Measurements from ENCODE around the gene ABCB10.
A peak's percentile ranks its signal among the peaks of the same experiment; 100 is the strongest.
"Not testable (repeated sequence)": the region's sequence is repeated elsewhere in the genome, so short reads cannot be mapped to it uniquely, and the experiment has no call there.

Gene ABCB10

DNA sequence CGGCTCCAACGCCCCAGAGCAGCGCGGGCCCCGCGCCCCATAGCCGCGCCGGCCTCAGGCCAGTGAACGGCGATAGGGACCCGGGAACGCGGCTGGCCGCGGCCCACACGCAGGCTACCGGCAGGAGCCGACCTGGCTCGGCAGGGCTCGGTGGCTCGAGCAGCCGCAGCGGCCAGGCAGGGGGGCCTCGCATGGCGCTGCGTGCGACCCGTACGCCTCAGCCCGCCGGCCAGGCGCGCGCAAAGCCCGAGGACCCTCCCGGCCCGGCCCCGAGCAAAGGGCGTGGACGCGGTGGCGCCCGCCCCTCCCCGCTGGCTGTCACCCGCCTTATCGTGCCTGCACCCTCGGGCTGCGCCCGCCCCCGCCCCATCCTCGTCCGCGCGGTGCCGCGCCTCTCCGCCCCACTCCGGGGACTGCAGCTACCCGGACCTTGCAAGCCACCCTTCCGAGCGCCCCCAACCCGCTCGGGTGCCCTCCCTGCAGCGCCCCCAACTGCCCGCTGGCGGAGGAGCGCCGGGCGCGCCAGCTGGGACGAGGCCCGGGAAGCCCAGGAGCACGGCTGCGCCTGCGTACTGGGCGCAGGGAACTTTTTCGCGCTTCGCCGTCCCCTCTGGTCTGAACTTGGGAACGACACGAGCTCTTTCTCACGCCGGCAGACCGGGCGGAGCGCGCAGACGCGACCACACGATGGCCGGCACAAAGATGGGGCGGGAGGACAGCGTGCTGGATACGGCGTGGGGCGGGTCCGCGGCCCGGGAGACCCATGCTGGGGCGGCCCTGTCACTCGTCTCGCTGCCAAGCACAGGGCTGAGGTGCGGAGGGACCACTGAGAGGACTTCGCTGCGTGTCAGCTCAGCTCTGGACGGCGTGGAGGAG is at the start of gene ABCB10:
Gene ABCB10 (minus strand): TSS at position 248 of the 876 bp plus-strand sequence. CDS start 55 bp downstream, at position 193.
- DNase-seq: peak; percentile 96

DNA sequence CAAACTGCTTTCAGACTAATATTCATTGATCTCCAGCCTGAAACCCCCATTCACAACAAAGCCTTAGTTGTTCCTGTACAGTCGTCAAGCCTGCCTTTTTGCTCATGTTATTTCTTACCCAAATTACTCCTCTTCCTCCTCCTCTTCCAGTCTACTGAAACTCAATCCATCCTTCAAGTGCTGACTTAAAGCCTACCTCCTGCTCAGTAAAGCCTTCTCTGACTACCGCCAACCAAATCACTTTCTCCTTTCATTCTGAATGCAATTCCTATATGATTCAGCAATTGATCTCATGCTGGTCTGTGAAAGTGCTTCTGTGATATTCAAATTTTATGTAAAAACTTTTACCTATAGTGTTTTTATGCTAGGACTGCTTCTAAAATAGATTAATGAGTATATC is 48.9 kb upstream of the ABCB10 start:
- DNase-seq: no peak

DNA sequence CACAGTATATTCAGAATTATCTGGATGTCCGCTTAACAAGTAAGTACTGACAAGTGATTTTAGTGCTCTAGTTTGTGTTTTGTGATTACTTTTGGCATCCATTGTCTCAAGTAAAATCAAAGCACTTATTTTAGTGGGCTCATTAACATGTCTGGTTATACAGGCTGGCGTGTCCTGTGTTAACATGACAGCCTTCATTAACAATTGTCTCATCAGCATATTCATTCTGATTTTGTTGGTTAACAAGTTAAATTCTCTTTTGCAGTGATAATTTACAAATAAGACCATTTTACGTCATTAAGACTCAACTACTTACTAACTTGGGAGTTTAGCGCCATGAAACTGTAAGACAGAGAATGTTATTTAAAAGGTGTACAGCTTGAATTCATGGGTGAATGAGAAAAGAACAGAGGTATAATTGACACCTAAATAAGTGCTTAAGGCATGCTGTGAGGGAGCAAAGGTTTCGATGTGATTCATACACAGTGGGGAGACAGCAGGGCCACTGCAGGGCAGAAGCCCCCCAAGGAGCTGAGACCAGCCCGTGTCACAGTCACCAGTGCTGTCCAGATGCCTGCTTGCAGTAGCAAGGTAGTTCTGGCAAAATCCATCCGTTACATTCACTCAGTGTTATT is 45.0 kb upstream of the ABCB10 start:
- DNase-seq: no peak

DNA sequence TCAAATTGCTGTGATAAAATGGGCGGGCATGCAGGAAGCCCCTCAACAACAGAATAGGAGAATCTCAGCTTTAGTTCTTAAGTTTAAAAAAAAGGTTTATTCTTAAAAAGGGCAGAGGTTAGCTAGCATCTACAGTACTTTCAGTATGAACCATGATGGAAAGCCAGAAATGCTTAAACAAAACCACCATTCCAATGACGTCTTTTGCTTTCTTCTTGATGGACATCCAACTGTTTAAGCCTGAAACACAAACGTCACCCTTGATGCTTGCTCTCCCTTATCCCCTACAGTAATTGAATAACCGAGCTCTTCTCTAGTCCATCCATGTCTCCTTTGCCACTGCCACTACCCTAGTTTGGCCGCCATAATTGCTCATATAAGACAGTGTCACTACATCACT is 41.7 kb upstream of the ABCB10 start:
- no peak for DNase-seq

- DNase-seq: no peak
Measured at GRCh38 chr1:229599218-229599954, 40.9 kb upstream of the ABCB10 start.

- no peak for DNase-seq
Measured at GRCh38 chr1:229597877-229598276, 39.4 kb upstream of the ABCB10 start.

- DNase-seq: no peak
Measured at GRCh38 chr1:229596925-229597699, 38.6 kb upstream of the ABCB10 start.

DNA sequence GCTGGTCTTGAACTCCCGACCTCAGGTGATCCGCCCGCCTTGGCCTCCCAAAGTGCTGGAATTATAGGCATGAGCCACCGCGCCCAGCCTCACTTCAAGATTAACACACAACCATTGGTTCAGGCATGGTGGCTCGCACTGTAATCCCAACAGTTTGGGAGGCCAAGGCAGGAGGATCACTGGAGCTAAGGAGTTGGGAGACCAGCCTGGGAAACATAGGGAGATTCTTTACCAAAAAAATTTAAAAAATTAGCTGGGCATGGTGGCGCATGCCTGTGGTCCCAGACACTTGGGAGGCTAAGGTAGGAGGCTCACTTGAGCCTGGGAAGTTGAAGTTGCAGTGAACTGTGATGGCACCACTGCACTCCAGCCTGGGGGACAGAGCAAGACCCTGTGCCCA is 37.4 kb upstream of the ABCB10 start:
- not testable (repeated sequence) for DNase-seq

GRCh38 chr1:229594227-229595008 is 35.9 kb upstream of the ABCB10 start:
- DNase-seq: no peak

DNA sequence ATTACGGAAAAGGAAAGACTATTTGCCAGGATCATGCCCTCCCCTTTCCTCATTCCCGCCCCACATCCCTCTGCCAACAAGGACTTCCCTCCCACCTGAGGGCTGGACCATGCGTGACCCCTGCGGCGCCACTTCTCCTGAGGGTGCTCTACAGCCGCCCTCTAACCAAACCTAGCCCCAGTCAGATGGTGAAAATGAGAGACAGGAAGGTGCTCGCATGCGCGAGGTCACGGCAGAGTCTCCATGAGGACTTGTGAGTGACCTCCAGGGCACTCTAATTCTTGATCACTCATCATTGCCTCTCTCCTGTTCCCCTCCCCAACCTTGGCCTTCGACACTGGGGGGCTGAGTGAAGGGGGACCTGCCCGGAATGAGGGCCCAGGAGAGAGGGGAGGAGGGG is 35.3 kb upstream of the ABCB10 start:
- no peak for DNase-seq

DNA sequence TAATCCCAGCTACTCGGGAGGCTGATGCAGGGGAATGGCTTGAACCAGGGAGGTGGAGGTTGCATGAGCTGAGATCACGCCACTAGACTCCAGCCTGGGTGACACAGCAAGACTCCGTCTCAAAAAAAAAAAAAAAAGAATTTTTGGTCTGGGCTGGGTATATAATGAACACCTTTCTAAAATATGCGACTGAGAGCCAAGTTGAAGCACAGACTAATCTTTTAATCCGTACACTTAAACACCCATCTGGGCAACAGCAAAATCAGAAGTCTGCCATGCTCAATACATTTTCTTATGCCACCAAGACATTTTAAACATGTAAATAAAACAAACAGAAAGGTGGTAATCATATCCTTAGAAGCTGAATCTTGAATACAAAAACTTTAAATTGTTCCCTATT is 31.6 kb upstream of the ABCB10 start:
- no peak for DNase-seq

DNA sequence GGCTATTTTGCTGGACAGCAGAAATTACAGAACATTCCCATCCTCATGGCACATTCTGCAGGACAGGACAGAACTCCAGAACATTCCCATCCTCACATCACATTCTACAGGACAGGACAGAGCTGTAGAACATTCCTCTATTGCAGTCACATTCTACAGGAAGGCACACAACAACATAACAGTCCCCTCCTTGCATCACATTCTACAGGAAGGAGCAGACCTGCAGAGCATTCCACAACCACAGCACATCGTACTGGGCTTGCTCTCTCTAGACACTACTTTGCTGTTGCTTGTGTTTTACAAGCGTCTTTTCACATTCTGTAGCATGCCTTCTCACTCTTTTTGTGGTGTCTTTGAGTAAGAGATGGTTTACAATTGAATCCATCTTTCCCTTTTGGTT is 26.8 kb upstream of the ABCB10 start:
- DNase-seq: no peak

DNA sequence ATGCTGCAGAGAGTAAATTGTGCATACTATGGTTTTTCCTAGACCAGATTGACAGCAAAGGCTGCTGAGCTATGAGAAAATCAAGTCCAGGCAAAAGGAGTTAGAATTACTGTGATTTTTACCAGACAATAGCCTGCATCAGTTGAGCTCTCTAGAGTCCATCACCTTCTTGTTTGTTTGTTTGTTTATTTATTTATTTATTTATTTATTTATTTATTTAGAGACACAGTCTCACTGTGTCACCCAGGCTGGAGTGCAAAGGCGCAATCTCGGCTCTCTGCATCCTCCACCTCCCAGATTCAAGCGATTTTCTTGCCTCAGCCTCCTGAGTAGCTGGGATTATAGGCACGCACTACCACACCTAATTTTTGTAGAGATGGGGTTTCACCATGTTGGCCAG is 24.2 kb upstream of the ABCB10 start:
- DNase-seq: no peak

GRCh38 chr1:229582011-229582694 is 23.6 kb upstream of the ABCB10 start:
- no peak for DNase-seq

GRCh38 chr1:229581485-229581884 is 23.0 kb upstream of the ABCB10 start:
- no peak for DNase-seq

DNA sequence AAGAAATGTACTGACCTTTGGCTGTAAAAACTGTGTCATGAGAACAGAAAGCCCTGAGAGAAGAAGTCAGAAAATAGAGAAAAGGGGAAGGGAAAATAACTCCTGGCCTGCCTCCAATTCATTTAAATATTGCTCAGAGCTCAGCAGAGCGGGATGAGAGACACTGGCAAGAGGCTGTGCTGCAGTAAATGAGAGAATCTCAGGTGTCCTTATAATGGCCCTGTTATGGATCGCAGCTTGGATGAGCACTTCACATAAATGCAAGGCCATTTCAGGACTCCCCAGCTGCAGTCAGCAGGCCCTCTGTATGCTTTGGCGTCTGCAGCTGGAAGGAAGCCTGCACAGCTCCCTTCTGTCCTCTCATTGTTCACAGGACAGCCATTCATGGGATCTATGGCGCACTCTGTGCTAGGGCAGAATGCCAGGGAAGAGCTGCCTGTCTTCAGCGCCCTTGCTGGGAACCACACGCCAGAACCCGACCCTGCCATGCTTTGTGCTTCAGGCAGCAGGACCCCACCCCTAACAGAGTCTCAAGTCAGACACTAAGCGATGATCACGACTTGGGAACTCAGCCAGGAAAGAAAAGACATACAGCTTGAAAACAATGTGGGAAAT is 20.7 kb upstream of the ABCB10 start:
- peak; percentile 71 for DNase-seq

DNA sequence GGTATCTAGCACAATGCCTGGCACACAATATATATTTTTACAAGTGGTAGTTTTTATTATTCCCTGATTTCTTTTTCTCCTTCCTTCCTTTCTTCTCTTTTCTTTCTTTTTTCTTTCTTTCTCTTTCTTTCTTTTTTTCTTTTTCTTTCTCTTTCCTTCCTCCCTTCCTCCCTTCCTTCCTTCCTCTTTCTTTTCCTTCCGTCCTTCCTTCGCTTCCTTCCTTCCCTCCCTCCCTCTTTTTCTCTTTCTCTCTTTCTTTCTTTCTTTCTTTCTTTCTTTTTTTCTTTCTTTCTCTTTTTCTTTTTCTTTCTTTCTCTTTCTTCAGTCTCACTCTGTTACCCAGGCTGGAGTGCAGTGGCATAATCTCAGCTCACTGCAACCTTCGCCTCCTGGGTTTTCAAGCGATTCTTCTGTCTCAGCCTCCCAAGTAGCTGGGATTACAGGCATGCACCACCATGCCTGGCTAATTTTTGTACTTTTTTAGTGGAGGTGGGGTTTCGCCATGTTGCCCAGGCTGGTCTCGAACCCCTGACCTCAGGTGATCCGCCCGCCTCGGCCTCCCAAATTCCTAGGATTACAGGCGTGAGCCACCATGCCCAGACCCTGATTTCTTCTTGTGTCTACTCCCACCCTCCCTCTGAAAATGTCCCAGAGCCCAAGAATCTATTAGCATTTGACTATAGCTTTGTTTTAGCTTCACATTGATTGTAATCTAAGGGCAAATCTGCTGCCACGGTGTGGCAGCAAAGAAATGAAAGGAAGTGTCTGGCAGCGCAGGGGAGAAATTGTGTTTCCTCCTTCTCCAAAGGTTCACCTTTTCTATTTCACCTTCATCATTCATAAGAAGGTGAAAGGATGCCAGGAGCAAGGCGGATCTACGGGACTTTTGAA is 19.9 kb upstream of the ABCB10 start:
- DNase-seq: no peak

- DNase-seq: no peak
Measured at GRCh38 chr1:229574679-229575442, 16.4 kb upstream of the ABCB10 start.

DNA sequence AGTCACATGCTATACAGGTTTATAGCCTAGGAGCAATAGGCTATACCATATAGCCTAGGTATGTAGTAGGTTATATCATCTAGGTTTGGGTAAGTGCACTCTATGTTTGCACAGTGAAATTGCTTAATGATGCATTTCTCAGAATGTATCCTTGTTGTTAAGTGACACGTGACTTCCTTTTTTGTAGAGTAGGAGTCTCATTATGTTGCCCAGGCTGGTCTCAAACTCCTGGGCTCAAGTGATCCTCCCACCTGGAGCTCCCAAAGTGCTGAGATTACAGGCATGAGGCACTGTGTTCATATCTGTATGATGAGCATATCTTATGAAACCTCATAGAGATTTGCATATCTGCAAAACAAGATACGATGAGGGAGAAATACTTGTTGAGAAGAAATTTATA is 13.8 kb upstream of the ABCB10 start:
- no peak for DNase-seq

Measured in NCI-H1694 treated with DMSO at 0.1 percent for 48 hours (cell line).